ENCODE measurements around the gene ADRB1.

The ADRB1 gene

DNA sequence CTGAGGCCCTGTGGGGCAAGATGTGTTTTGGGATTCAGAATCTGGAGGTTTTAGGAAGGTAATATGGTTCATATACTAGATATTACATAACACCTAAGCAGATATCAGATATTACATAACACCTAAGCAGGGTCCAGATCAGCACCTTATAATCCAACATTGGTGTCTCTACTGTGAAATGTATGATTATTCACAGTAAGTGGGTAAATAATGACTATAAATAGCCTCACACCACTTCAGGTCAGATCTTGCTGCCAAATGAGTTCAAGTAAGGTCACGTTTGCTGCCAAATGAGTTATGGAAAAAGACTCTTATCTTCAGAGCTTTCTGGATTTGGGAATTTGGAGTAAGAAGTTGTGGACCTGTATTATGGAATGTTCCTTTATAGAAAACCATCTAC lies 14.6 kb downstream of the ADRB1 start:
- no peaks in the 10 kb centered on the region for H3K36me3 Mint-ChIP-seq (ENCODE audit: low read depth)
- no peaks in the 10 kb centered on the region for H3K9me3 Mint-ChIP-seq

DNA sequence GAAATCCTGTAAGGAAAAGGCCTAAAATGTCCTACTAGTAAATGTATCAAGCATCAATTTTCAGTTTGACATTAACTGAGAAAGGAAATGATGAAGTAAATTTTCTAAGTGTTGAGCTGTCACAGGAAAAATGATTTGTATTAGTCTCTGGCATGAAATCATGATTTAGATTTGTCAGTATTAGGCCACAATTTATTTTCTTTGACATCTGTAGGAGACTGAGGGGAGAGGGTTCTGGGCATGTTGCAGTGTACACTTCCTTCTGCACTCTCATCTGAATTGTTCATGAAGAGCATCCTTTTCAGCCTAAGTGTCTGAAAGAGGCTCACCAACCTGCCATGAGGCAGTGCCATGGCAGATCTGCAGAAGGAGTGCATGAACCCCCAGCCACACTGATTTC lies 15.9 kb downstream of the ADRB1 start:
- H3K36me3 Mint-ChIP-seq (ENCODE audit: low read depth), result no peaks in the 10 kb centered on the region
- peaks cover 32% of the 10 kb centered on the region for H3K27me3 Mint-ChIP-seq (ENCODE audit: low read depth)
- peaks cover 13% of the 10 kb centered on the region for H3K4me1 Mint-ChIP-seq (ENCODE audit: low read depth)
- no peak overlapping the region for H3K27ac Mint-ChIP-seq
- no peaks in the 10 kb centered on the region for H3K9me3 Mint-ChIP-seq
- no peak overlapping the region for H3K4me3 Mint-ChIP-seq

More for the DNA sequence above, 14.6 kb downstream of the ADRB1 start:
- H3K4me1 Mint-ChIP-seq (ENCODE audit: low read depth), result peaks cover 13% of the 10 kb centered on the region
- peaks cover 31% of the 10 kb centered on the region for H3K27me3 Mint-ChIP-seq (ENCODE audit: low read depth)
- no peak overlapping the region for H3K4me3 Mint-ChIP-seq
- H3K27ac Mint-ChIP-seq, result no peak overlapping the region

DNA sequence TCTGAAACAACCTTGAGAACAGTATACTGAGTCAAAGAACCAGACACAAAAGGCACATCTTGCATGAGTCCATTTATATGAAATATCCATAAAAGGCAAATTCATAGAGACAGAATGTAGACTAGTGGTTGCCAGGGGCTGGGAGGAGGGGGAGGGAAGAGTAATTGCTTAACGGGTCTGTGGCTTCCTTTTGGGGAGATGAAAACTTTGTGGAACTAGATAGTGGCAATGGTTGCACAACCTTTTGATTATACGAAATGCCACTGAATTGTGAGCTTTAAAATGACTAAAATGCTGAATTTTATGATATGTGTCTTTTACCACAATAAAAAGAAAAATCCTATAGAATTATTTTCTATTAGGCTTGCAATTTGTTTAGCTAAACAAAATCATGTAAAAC lies 16.8 kb downstream of the ADRB1 start:
- Mint-ChIP-seq H3K36me3 (ENCODE audit: low read depth) (no peaks in the 10 kb centered on the region), H3K9me3 (no peaks in the 10 kb centered on the region), H3K27me3 (ENCODE audit: low read depth) (peaks cover 39% of the 10 kb centered on the region), H3K4me3 (no peak overlapping the region), H3K27ac (no peak overlapping the region), H3K4me1 (ENCODE audit: low read depth) (peaks cover 13% of the 10 kb centered on the region)

DNA sequence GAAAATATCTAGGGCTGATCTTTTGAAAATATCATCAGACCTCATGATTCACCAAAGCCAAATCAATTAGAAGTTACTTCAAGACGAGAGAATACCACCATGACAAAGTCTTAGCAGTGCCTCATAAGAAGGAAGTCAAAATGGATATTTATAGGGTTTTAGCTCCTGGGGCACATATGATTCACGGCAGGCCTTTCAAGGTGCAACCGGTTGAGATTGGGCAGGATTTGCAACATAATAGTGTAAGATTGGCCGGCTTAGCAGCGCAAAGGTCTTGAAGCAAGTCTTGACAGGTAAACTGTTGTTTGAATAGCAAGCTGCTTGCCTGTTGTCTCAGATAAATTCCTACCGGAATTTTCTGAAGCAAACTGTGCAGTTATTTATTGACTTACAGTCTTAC lies 17.5 kb downstream of the ADRB1 start:
- no peak overlapping the region for H3K27ac Mint-ChIP-seq
- H3K9me3 Mint-ChIP-seq, result no peaks in the 10 kb centered on the region
- H3K4me1 Mint-ChIP-seq (ENCODE audit: low read depth), result peaks cover 13% of the 10 kb centered on the region
- peaks cover 43% of the 10 kb centered on the region for H3K27me3 Mint-ChIP-seq (ENCODE audit: low read depth)
- H3K36me3 Mint-ChIP-seq (ENCODE audit: low read depth), result no peaks in the 10 kb centered on the region
- H3K4me3 Mint-ChIP-seq, result no peak overlapping the region

DNA sequence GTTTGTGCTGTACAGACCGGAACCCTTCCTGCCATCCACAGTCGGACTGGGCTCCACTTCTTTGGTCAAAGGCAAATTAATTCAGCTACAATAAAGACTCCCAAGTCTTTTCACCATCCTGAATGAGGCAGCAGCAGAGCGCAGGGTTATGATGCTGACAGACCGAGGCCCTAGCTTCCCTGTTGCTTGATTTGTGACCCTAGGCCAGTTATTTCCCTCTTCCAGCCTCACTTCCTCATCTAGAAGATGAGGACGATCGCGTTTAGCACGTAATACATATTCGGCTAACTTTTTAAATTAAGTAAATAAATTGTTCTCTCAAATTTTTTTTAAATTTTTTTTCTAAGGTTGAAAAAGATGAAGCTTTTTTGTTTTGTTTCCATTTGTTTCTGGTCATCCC lies 18.1 kb downstream of the ADRB1 start:
- H3K27ac Mint-ChIP-seq, result no peak overlapping the region
- no peak overlapping the region for H3K4me3 Mint-ChIP-seq
- H3K36me3 Mint-ChIP-seq (ENCODE audit: low read depth), result no peaks in the 10 kb centered on the region
- H3K9me3 Mint-ChIP-seq, result no peaks in the 10 kb centered on the region
- peaks cover 43% of the 10 kb centered on the region for H3K27me3 Mint-ChIP-seq (ENCODE audit: low read depth)
- H3K4me1 Mint-ChIP-seq (ENCODE audit: low read depth), result peaks cover 13% of the 10 kb centered on the region

DNA sequence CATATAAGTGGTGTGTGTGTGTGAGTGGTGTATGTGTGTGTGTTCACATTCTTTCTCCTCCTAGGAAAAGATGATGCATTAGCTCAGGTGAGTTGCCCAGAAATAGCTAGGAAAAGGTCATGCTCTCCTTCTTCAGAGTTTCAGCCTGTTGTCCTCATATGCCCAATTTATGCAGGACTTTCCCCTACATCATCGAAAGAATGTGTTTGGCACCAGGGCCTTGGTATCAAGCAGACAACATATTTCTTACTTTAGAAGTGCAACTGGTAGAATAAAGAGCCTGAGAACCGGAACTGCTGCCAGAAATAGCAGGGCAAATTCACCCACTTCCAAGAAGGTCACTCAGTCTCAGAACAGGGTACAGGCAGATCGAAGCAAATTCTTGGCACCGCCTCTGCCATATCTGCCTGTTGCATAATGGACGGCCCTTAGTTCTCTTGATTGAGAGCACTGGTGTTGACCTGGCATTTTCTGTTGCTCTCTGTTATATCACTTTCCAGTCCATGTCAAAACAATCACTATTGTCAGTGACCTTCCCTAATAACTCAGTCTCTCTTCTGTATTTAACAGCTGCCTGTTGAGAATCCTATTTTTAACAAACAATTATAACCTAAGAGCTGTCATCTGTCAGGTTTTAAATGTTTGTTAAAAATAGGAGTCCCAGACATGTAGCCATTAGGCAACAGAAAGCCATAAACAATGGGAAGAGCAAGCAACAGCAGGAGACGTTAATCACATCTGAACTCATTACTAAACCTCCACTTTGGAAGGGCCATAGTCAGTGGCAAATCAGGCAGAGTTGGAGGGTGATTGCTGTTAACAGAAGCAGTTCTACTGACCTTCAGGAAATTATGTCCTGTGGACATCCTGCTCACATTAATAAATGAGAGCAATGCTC lies 20.7 kb downstream of the ADRB1 start:
- no peak overlapping the region for H3K4me3 Mint-ChIP-seq
- H3K27ac Mint-ChIP-seq, result no peak overlapping the region
- no peaks in the 10 kb centered on the region for H3K9me3 Mint-ChIP-seq
- peaks cover 3% of the 10 kb centered on the region for H3K36me3 Mint-ChIP-seq (ENCODE audit: low read depth)
- peaks cover 36% of the 10 kb centered on the region for H3K27me3 Mint-ChIP-seq (ENCODE audit: low read depth)
- H3K4me1 Mint-ChIP-seq (ENCODE audit: low read depth), result peaks cover 19% of the 10 kb centered on the region

DNA sequence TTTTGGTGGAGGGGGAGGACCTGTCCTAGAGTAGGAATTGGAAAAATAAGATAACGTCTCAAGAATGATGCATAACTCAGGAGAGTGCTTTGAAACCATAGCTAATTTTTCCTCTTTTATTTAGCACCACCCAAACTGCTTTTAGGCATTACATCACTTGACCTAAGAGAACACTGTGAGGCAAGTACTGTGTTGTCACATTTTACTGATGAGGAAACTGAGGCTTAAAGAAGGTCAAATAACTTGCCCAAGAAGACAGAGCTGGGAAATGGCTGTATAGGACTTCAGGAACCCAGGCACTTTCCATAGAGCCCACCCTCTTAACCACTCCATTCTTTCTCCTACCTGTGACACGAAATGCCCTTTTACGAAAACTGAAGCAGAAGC lies 21.4 kb downstream of the ADRB1 start:
- H3K27ac Mint-ChIP-seq, result no peak overlapping the region
- no peak overlapping the region for H3K4me3 Mint-ChIP-seq
- peaks cover 3% of the 10 kb centered on the region for H3K36me3 Mint-ChIP-seq (ENCODE audit: low read depth)
- H3K9me3 Mint-ChIP-seq, result no peaks in the 10 kb centered on the region
- peaks cover 33% of the 10 kb centered on the region for H3K27me3 Mint-ChIP-seq (ENCODE audit: low read depth)
- peaks cover 16% of the 10 kb centered on the region for H3K4me1 Mint-ChIP-seq (ENCODE audit: low read depth)

DNA sequence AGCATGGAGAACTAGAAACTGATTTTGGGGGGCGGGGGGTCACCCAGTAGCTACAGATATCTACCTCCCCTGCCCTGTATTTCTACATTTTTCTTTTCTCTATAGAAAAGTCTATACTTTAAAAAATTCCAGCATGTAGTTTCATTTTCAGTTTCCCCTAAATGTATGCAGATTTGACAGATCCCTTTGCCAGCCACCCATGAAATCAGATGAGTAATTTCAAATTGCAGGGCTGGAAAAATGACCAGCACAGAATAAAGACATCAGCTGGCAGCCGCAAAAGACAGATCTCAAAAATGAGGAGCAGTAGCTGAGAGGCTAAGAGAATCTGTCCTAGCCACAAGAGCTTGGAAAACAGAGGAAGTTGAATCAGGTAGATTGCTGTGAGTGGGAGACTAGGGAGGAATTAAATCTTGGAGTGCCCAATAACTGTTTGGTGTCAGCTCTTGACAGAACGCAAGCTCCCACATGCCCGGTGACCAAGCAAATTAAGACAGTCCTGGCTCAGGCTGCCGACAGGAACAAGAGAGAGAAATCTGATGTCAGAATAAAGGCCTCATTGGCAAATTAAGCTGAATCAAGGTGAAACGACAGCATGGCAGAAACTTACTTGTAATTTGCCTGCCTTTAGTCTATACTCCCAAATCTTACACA lies 24.5 kb downstream of the ADRB1 start:
- peaks cover 12% of the 10 kb centered on the region for H3K4me1 Mint-ChIP-seq (ENCODE audit: low read depth)

DNA sequence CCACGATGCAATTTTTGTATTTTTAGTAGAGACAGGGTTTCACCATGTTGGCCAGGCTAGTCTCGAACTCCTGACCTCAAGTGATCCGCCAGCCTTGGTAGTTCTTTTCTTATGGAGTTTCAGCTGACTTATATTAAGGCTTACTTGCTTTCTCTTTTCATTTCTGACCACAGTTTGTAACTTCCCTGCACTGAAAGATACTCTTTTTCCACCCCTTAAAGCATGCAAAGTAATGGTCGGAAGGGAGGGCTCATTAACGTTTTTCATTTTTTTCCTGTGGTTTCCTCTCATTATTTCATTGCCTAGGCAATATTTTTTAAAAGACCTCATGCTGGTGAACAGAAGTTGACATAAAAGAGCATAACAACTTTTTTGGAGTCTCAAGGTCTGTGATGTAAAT lies 27.0 kb downstream of the ADRB1 start:
- Mint-ChIP-seq H3K27ac (no peak overlapping the region), H3K9me3 (no peaks in the 10 kb centered on the region), H3K36me3 (ENCODE audit: low read depth) (peaks cover 5% of the 10 kb centered on the region), H3K4me1 (ENCODE audit: low read depth) (peaks cover 18% of the 10 kb centered on the region), H3K27me3 (ENCODE audit: low read depth) (peaks cover 16% of the 10 kb centered on the region), H3K4me3 (no peak overlapping the region)

More for the DNA sequence above, 24.5 kb downstream of the ADRB1 start:
- Mint-ChIP-seq H3K36me3 (ENCODE audit: low read depth) (peaks cover 3% of the 10 kb centered on the region), H3K27me3 (ENCODE audit: low read depth) (peaks cover 38% of the 10 kb centered on the region), H3K4me3 (no peak overlapping the region), H3K27ac (no peak overlapping the region), H3K9me3 (no peaks in the 10 kb centered on the region)

DNA sequence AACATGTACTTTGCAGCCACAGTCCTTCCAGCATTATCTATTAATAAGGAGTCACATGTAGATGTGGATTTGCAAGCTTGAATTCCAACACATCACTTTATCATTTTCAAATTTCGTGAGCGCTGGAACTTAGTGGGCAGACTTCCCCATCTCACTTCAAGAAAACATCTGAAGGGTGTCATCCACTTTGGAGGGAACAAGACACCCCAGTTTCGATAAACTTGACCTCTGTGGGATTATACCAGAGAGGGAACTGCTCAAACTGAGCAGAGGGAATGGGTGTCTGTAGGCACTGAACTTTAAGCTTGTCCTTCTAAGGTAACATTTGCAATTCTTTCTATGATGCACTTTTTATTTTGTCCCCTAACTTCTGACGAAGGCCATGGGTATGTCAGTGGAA lies 27.5 kb downstream of the ADRB1 start:
- peaks cover 5% of the 10 kb centered on the region for H3K36me3 Mint-ChIP-seq (ENCODE audit: low read depth)
- peaks cover 19% of the 10 kb centered on the region for H3K27me3 Mint-ChIP-seq (ENCODE audit: low read depth)
- H3K4me1 Mint-ChIP-seq (ENCODE audit: low read depth), result peaks cover 18% of the 10 kb centered on the region
- H3K9me3 Mint-ChIP-seq, result no peaks in the 10 kb centered on the region
- no peak overlapping the region for H3K27ac Mint-ChIP-seq
- no peak overlapping the region for H3K4me3 Mint-ChIP-seq

DNA sequence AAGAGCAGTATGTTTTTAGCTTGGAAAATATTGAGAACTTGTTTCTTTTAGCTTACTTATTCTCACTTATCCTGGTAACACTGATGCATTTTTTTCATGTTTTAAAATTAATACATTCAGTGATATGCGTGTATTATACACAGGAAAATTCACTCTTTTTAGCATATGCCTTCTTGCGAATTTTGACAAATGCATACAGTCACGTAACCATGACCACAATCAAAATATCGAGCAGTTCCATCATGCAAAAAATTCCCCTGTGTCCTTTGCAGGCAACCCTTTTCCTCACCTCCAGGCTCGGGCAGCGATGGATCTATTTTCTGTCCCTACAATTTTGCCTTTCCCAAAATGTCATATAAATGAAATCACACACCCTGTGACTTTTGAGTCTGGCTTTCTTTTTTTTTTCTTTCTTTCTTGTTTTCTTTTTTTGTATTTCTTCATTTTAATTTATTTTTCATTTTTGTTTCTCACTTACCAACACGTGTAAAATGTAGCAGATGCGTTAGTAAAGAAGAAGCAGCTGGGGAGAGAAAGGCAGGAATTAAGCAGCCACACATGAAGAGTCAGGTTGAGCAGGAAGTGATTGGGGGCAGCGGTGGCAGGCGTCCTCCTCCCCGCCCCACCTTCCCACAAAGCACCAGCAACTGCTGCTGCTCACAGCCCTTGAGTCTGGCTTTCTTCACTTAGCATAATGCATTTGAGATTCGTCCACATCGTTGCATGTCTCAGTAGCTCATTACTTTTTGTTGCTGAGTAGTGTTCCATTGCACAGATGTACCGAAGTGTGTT lies 29.9 kb downstream of the ADRB1 start:
- peaks cover 2% of the 10 kb centered on the region for H3K36me3 Mint-ChIP-seq (ENCODE audit: low read depth)
- H3K9me3 Mint-ChIP-seq, result no peaks in the 10 kb centered on the region
- H3K4me3 Mint-ChIP-seq, result no peak overlapping the region
- peaks cover 41% of the 10 kb centered on the region for H3K27me3 Mint-ChIP-seq (ENCODE audit: low read depth)
- H3K27ac Mint-ChIP-seq, result no peak overlapping the region
- peaks cover 10% of the 10 kb centered on the region for H3K4me1 Mint-ChIP-seq (ENCODE audit: low read depth)

DNA sequence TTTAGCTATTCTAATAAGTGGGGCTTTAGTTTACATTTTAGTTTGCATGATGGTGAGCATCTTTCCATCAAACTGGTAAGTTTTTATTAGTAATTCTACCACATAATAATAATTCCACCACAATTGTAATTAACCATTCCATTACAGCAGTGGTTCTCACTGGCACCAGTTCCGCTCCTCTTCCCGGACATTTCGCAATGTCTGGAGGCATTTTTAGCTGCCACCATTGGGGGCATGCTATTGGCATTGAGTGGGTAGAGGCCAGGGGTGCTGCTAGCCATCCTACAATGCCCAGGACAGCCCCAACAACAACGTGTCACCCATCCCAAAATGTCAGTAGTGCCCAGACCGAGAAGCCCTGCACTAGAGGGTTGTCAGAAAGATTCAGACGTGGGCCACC lies 31.4 kb downstream of the ADRB1 start:
- H3K27ac Mint-ChIP-seq, result no peak overlapping the region
- H3K27me3 Mint-ChIP-seq (ENCODE audit: low read depth), result peaks cover 52% of the 10 kb centered on the region
- peaks cover 2% of the 10 kb centered on the region for H3K36me3 Mint-ChIP-seq (ENCODE audit: low read depth)
- peaks cover 10% of the 10 kb centered on the region for H3K4me1 Mint-ChIP-seq (ENCODE audit: low read depth)
- no peak overlapping the region for H3K4me3 Mint-ChIP-seq
- H3K9me3 Mint-ChIP-seq, result no peaks in the 10 kb centered on the region

DNA sequence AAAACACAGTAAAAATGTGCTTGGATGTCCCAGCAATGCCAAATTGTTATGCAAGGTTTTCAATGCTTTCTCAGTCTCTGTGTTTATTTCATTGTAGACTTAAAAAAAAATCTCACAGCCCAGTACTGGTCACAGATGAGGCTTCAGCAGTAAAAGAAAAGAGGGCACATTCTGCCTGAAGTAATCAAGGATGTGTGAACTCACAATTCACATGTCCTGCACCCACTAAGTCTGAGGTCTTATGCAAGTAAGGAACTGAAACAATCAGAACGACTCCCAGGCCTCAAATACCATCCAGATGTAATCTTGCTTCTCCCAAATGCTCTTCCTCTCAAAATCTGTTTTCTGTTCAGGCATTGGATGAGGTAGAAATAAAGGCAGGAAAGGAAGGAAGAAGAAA lies 33.7 kb downstream of the ADRB1 start:
- peaks cover 2% of the 10 kb centered on the region for H3K36me3 Mint-ChIP-seq (ENCODE audit: low read depth)
- H3K4me3 Mint-ChIP-seq, result no peak overlapping the region
- H3K9me3 Mint-ChIP-seq, result no peaks in the 10 kb centered on the region
- peaks cover 56% of the 10 kb centered on the region for H3K27me3 Mint-ChIP-seq (ENCODE audit: low read depth)
- H3K4me1 Mint-ChIP-seq (ENCODE audit: low read depth), result peaks cover 6% of the 10 kb centered on the region
- no peak overlapping the region for H3K27ac Mint-ChIP-seq

DNA sequence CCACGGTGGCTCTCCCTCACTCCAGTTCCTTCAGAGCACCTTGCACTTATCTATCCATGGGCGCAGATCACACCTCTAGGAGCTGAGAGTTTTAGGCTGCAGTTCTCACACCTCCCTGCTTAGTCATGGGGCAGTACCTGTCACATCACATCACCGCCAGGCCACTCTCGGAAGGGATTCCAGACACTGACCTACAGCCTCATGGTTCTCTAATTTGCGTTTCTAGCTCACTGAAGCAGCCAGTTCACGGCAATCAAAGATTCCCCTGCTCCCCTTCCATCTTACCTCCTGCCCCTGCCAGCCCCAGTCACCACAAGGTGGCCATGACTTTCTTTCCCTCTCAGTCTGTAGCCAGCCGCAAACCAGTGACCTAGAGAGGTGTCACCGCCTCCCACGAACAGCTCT lies 34.2 kb downstream of the ADRB1 start:
- Mint-ChIP-seq H3K27ac (no peak overlapping the region), H3K9me3 (no peaks in the 10 kb centered on the region), H3K4me3 (no peak overlapping the region), H3K4me1 (ENCODE audit: low read depth) (peaks cover 6% of the 10 kb centered on the region), H3K27me3 (ENCODE audit: low read depth) (peaks cover 52% of the 10 kb centered on the region), H3K36me3 (ENCODE audit: low read depth) (peaks cover 2% of the 10 kb centered on the region)
